ENCODE data around the gene NUDT7.

GRCh38 chr16:77759201-77759600, 36.9 kb downstream of the NUDT7 start:
- TF ChIP-seq CTCF (IDR thresholded peaks at IDR 0.05) (no peak), PREB (CRISPR knock-in tag; IDR thresholded peaks at IDR 0.05; ENCODE audit: borderline replicate concordance) (no peak), ZNF671 (CRISPR knock-in tag; IDR thresholded peaks at IDR 0.05) (no peak)
